ENCODE measurements around the gene NAB2. TPM values are rescaled to one million over a fixed set of nuclear protein-coding genes. Genes with fewer than 3 reads are reported as not detected.

The NAB2 gene
- total and polyA plus RNA-seq, 9 of the 15 experiments (the other 6 are each of a cell fraction or from before 2014, with no cell fraction given): 0.45 to 40.9 (median 20.4) TPM

GRCh38 chr12:57086493-57087009 lies 2.4 kb upstream of the NAB2 start:
- H3K4me1 ChIP-seq (replicated peaks in 1 of 2; ENCODE audit: control insufficient read depth in 2 of 2, insufficient read depth in 2 of 2, low read length in 2 of 2): peaks cover 29 to 54% of the 10 kb centered on the region in 2 experiments
- DNase-seq (ENCODE audit: extremely low read depth in 1 of 4, low spot score in 3 of 4) (peak; percentile 62 to 83 (median 69)), ATAC-seq (peak; percentile 42), FAIRE-seq (no peak)
- H4K20me1 ChIP-seq (replicated peaks; ENCODE audit: control insufficient read depth, insufficient read depth, low read length): peaks cover 5% of the 10 kb centered on the region; the same call in 1 of the 2 replicates
- WGBS (ENCODE audit: insufficient coverage, low coverage, missing lambda C conversion rate): 0% methylated on average over 14 of the region's 14 CpGs
- peaks cover 29% of the 10 kb centered on the region for H3K79me2 ChIP-seq (ENCODE audit: control insufficient read depth, insufficient read depth, low read length)
- in situ Hi-C loops (cut with MboI) (no loop called here), intact Hi-C loops (cut with micrococcal nuclease) (loop anchor here (10.0 kb wide), 1 partner anchor 452 kb away; the partner anchor contains the start of gene BAZ2A)
- peak overlapping the region; percentile 73 for H3K4me3 ChIP-seq
- peak overlapping the region; percentile 81 for H3K4me2 ChIP-seq (ENCODE audit: insufficient read depth, low read length)
- H3K9me3 ChIP-seq (replicated peaks; ENCODE audit: control insufficient read depth, insufficient read depth, low read depth, low read length): no peaks in the 10 kb centered on the region
- H3K36me3 ChIP-seq (ENCODE audit: control insufficient read depth, insufficient read depth, low read length): peaks cover 10% of the 10 kb centered on the region; the same call in 1 of the 3 replicates
- peak overlapping the region; percentile 93 to 98 for H3K9ac ChIP-seq (ENCODE audit: insufficient read depth in 1 of 2, low read depth in 2 of 2, low read length in 2 of 2)
- H2AFZ ChIP-seq (ENCODE audit: low read depth, low read length): peak overlapping the region; percentile 84
- POLR2A ChIA-PET: interaction anchor here (0.6 to 0.7 kb wide), 2 partner anchors 95 to 373 kb away, joined by 3 read pairs; no protein-coding TSS in a partner anchor
- CTCF ChIA-PET (ENCODE audit: low intra/inter-chr PET ratio): no interaction called here
- H3K27me3 ChIP-seq (ENCODE audit: control insufficient read depth in 2 of 2, insufficient read depth in 2 of 2, low read length in 2 of 2): no peaks in the 10 kb centered on the region
- TSS peak; percentile 81 for BruUV-seq (replicated peaks)
- H3K27ac ChIP-seq (ENCODE audit: extremely low read depth, low read depth, low read length): peak overlapping the region; percentile 93
- no peaks in the 10 kb centered on the region for H3K9me1 ChIP-seq (ENCODE audit: control insufficient read depth, insufficient read depth, low read length)
- TF ChIP-seq ZNF766 (CRISPR knock-in tag; conservative IDR thresholded peaks at IDR 0.05): no peak
- no peak for TF ChIP-seq FIP1L1 (IDR thresholded peaks at IDR 0.05; ENCODE audit: low read depth, low read length, poor library complexity, severe bottlenecking)
- no peak for TF ChIP-seq CUX1 (CRISPR knock-in tag; IDR thresholded peaks at IDR 0.05)
- no peak for TF ChIP-seq PURB (CRISPR knock-in tag; IDR thresholded peaks at IDR 0.05; ENCODE audit: low read depth)
- TF ChIP-seq ZNF785 (CRISPR knock-in tag; IDR thresholded peaks at IDR 0.05): no peak
- TF ChIP-seq EP300 (IDR thresholded peaks at IDR 0.05; ENCODE audit: low read length): peak; percentile 30; the same call in 1 of the 2 replicates
- TF ChIP-seq ZNF696 (CRISPR knock-in tag; conservative IDR thresholded peaks at IDR 0.05): no peak
- peak; percentile 8 for TF ChIP-seq RBBP5 (IDR thresholded peaks at IDR 0.05; ENCODE audit: borderline replicate concordance, insufficient read depth, low read length, poor library complexity, severe bottlenecking)
- peak; percentile 17; the same call in 1 of the 2 replicates for TF ChIP-seq NKRF (IDR thresholded peaks at IDR 0.05; ENCODE audit: borderline replicate concordance)
- no peak for TF ChIP-seq KDM2B (CRISPR knock-in tag; IDR thresholded peaks at IDR 0.05)
- peak; percentile 10 to 25; a peak in 2 of 4 replicates for TF ChIP-seq RAD21 (CRISPR knock-in tag; conservative IDR thresholded peaks at IDR 0.05 in 1 of 2, IDR thresholded peaks at IDR 0.05 in 1 of 2)
- TF ChIP-seq SRSF3 (IDR thresholded peaks at IDR 0.05; ENCODE audit: insufficient read depth, low read length): no peak
- no peak for TF ChIP-seq MAX (CRISPR knock-in tag; IDR thresholded peaks at IDR 0.05)

Measured in K562 (cell line).